Colon (tissue), 2 donors: ENCODE data around the gene FANCI.

Experiments
- FAIRE-seq: peaks from 2 replicates; lab custom pipeline; 2012; peaks lifted over from hg19 to GRCh38; lab: Jason Lieb, UNC
- donor health status: control.
- donor health status: control.

FANCI gene

GRCh38 chr15:89333011-89333860 lies 89.5 kb downstream of the FANCI start:
- FAIRE-seq: no peak

GRCh38 chr15:89333959-89334509 lies 90.3 kb downstream of the FANCI start:
- FAIRE-seq: no peak

GRCh38 chr15:89334510-89335297 lies 90.9 kb downstream of the FANCI start, which contains the start of gene POLG:
TSS of gene POLG (minus strand) at chr15:89334824. CDS start at chr15:89333754, 1,070 bp downstream.
- peak; percentile 70 for FAIRE-seq

GRCh38 chr15:89335298-89336041 lies 91.7 kb downstream of the FANCI start:
- no peak for FAIRE-seq

GRCh38 chr15:89338036-89338435 lies 94.3 kb downstream of the FANCI start:
- no peak for FAIRE-seq

- no peak for FAIRE-seq
Measured at GRCh38 chr15:89340573-89340972, 96.8 kb downstream of the FANCI start.

GRCh38 chr15:89341316-89342005 lies 97.7 kb downstream of the FANCI start:
- no peak for FAIRE-seq

GRCh38 chr15:89342840-89343239 lies 99.1 kb downstream of the FANCI start:
- FAIRE-seq: no peak

- FAIRE-seq: no peak
Measured at GRCh38 chr15:89345248-89345647, 101.5 kb downstream of the FANCI start.

GRCh38 chr15:89346516-89347231 lies 102.9 kb downstream of the FANCI start:
- FAIRE-seq: no peak

- FAIRE-seq: no peak
Measured at GRCh38 chr15:89349206-89349558, 105.4 kb downstream of the FANCI start.

GRCh38 chr15:89352476-89352875 lies 108.7 kb downstream of the FANCI start:
- no peak for FAIRE-seq

- no peak for FAIRE-seq
Measured at GRCh38 chr15:89353991-89354390, 110.2 kb downstream of the FANCI start.

GRCh38 chr15:89356634-89357298 lies 113.0 kb downstream of the FANCI start:
- FAIRE-seq: no peak

- no peak for FAIRE-seq
Measured at GRCh38 chr15:89358435-89358754, 114.6 kb downstream of the FANCI start.

- FAIRE-seq: no peak
Measured at GRCh38 chr15:89358755-89359439, 115.1 kb downstream of the FANCI start.

GRCh38 chr15:89359471-89360293 lies 115.9 kb downstream of the FANCI start:
- FAIRE-seq: no peak

GRCh38 chr15:89360294-89360971 lies 116.7 kb downstream of the FANCI start:
- FAIRE-seq: no peak
